ENCODE measurements around the gene CREBL2.
"Not testable (repeated sequence)": the region's sequence is repeated elsewhere in the genome, so short reads cannot be mapped to it uniquely, and the experiment has no call there.

CREBL2 gene

GRCh38 chr12:12611512-12612306 lies at the start of gene CREBL2:
TSS of gene CREBL2 (plus strand) at chr12:12611876. CDS start at chr12:12612173, 297 bp downstream.
- peak; percentile 65 to 97 (median 90) for DNase-seq

GRCh38 chr12:12562016-12562483 lies 49.6 kb upstream of the CREBL2 start:
- DNase-seq, result peak in 24 of 58 donors; percentile 5 to 66 (median 46)

DNA sequence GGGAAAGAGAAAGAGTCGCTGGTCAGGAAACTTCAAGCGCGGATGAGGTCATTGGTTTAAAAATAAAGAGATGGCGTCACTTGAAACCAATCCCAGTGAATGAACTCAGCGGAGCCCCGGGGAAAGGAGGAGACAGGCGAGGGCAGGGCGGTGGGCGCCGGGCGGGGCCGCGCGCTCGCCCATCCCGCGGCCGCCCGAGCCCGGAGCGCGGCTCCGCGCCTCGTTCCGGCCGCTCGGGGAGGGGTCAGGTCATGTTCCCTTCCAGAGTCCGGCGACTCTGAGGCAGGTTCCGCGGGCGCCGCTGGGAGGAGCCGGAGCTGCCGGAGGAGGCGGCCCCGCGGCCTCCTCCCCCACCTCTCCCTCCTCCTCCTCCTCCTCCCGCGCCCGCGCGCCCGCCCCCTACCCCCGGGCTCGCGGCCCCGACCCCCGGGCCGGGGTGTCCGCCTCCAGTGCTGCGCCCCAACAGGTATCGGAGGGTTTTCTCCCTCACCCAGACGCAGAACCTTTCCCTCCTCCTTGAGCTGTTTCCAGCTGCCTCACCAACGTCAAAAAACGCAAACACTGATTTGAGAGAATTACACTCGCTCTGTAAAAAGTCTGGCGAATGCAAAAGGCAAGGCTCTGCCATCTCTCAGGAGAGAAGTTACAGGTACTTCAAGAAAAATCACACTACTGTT lies 49.0 kb upstream of the CREBL2 start, which contains the start of gene DUSP16:
Gene DUSP16, minus strand, starts transcription at position 279 of the 677 bp plus-strand sequence. CDS start 41,765 bp downstream, outside the sequence.
- DNase-seq, result peak; percentile 38 to 97 (median 88)

GRCh38 chr12:12563290-12563928 lies 48.3 kb upstream of the CREBL2 start:
- peak in 9 of 58 donors; percentile 3 to 72 (median 40) for DNase-seq

DNA sequence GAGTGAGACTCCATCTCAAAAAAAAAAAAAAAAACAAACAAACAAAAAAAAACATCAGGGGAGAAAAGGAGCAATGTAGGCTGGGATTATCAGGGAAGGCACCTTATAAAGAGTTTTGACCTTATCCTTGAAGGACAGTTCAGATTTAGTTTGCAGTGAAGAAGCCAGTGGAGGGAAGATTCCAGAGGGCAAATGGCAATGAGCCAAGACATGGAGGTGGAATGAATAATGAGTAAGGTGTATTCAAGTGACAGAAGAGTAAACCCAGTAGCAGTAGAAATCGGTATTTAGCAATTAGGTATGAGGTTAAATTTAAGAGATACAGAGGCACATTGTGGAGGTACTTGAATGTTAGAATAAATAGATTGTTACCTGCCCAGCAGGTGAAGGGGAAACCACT lies 46.8 kb upstream of the CREBL2 start:
- no peak for DNase-seq

DNA sequence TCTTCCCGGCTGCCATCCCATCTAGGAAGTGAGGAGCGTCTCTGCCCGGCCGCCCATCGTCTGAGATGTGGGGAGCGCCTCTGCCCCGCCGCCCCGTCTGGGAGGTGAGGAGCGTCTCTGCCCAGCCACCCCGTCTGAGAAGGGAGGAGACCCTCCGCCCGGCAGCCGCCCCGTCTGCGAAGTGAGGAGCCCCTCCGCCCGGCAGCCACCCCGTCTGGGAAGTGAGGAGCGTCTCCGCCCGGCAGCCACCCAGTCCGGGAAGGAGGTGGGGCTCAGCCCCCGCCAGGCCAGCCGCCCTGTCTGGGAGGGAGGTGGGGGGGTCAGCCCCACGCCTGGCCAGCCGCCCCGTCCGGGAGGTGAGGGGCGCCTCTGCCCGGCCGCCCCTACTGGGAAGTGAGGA lies 45.7 kb upstream of the CREBL2 start:
- DNase-seq, result not testable (repeated sequence)

DNA sequence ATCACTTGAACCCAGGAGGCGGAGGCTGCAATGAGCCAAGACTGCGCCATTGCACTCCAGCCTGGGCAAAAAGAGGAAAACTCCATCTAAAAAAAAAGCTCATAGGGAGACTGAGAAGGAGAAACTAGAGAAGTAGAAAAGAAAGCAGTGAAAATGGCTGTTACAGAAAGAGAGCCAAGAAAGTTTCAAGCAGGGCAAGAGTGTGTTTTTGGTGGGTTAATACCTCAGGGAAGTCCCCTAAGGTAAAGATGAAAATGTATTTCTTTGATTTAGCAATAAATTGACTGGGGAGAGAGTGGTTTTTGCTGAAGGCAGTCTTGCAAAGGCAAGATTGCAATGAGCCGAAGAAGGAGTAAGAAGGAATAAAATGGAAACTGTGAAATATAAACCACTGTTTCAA lies 39.0 kb upstream of the CREBL2 start:
- no peak for DNase-seq

DNA sequence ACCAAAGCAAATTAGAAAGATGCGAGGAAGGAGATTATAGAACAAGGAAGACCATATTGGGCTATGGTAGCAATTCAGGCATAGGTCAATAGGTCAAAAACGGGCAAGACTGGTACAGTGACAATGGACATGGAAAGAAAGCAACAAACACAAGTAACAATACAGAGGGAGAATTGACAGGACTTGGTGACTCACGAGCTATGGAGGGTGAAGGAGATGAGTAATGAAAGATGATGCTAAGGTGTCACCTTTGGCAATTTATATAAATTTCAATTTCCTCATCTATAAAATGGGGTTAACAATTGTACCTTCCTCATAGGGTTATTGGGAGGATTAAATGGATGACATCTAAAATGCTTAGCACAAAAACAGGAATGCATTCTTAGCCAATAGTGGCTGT lies 33.9 kb upstream of the CREBL2 start:
- no peak for DNase-seq

DNA sequence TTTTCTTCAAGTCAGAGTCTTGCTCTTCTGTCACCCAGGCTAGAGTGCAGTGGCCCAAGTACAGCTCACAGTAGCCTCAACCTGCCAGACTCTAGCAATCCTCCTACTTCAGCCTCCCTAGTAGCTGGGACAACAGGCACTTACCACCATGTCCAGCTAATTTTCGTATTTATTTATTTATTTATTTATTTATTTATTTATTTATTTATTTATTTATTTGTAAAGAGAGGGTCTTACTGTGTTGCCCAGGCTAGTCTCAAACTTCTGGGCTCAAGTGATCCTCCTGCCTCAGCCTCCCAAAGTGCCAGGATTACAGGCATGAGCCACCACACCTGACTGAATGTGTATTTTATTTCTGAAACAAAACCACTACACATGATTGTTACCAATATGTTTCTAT lies 31.0 kb upstream of the CREBL2 start:
- not testable (repeated sequence) for DNase-seq

DNA sequence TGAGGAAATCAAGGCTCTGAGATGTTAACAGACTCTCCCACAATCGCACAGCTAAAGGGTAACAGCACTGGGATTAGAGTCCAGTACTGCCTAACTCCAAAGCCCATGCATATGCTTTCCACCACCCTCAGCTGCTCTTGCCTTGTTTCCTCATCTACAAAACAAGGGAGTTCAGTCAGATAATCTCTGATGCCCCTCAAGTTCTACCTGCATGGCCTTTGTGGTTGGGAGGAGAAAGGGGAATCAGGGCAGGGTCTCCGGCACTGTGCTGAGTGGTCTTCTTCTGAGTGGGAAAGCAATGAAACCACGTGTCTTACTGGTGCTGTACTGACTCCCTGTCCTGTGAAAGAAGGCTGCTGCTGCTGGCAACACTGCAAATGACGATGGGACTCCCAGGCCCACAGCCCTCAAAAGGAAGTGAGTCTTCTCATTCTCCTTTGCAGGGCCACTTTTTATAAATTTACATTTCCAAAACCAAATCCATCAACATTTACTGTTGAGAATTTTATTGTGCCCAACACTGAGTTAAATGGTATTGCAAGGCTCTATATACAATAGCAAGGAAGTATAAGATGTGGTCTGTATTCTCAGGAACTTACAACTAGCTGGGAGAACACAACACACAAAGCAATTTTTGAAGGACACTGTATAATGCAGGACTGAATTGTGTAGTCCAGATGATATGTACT lies 29.3 kb upstream of the CREBL2 start:
- DNase-seq, result no peak

DNA sequence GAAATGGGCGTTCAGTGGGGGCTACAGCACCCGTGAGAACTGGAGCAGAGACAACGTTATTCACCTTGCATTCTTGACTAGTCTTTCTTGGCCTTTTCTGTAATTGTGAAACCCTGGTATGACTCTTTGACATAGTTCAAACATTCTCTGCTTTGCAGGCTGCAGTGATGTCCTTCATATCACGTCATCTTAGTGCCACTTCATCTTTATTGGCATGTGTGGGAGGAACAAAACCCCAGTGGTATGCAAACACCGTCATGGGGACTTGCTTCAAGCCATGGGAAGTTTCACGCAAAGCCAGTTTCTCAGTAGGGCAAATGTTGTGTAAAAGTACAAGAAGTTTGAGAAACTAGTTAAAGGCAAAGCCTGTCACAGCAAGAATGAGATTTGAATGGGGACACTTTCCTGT lies 28.8 kb upstream of the CREBL2 start:
- no peak for DNase-seq

- DNase-seq, result no peak
These were observed 28.0 kb upstream of the CREBL2 start for GRCh38 chr12:12583510-12584178.

DNA sequence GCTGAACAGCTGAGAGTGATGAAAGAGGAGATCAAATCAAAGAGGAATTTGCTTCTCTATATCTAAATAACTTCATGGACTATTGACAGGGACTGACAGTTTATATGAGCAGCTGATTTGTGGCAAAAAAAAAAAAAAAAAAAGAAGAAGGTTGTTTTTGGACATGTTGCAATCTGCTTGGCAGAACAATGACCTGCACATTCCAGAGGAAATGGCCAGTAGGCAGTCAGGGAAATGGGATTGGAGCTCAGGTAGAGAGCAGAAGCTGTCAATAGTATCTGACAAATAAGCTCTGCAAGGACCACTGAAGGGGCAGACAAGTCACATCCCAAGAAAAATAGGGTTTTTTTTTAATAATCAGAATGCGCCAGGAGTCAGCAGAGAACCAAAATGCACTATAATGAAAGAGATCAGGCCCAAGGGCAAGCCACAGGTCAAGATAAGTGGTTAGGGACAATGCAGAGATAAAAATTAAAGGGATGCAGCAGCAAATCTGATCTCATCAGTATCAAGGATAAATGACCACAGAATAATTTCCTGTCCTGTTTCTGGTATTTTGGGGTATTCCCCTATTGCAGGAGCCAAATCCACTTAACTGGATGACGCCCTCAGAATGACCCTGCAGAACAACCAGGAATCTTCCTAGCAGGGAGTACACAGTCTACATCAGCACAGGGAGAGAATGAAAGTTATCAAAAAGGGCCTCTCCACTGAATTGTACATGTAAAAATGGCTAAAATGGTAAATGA lies 26.4 kb upstream of the CREBL2 start:
- DNase-seq, result no peak

GRCh38 chr12:12586879-12587675 lies 24.6 kb upstream of the CREBL2 start:
- DNase-seq, result no peak

DNA sequence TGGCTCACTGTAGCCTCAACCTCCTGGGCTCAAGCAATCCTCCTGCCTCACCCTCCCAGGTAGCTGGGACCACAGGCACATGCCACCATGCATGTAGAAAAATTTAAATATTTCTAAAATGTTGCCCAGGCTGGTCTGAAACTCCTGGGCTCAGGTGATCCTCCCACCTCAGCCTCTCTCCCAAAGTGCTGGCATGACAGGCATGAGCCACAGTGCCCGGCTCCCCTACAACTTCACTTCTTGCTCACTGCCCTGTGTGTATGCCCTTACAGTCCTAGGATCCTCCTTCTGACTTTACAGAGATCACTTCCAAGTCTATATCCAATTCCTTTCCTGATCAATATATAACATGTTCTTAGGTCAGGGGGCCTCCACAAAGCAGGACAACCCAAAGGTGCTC lies 23.8 kb upstream of the CREBL2 start:
- no peak for DNase-seq

GRCh38 chr12:12588436-12588835 lies 23.2 kb upstream of the CREBL2 start:
- DNase-seq, result not testable (repeated sequence)

DNA sequence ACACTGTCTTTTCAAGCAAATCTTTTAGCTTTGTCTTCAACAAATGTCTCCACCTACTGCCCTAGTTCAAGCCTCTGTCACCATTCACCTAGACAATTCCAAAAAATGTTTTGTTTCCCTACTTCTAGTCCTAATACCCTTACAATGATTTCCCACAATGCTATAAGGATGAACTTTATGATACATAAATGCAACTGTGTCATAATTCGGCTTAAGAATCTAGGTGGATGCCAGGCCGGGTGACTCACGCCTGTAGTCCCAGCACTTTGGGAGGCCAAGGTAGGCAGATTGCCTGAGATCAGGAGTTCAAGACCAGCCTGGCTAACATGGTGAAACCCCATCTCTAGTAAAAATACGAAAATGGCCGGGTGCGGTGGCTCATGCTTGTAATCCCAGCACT lies 20.7 kb upstream of the CREBL2 start:
- no peak for DNase-seq

DNA sequence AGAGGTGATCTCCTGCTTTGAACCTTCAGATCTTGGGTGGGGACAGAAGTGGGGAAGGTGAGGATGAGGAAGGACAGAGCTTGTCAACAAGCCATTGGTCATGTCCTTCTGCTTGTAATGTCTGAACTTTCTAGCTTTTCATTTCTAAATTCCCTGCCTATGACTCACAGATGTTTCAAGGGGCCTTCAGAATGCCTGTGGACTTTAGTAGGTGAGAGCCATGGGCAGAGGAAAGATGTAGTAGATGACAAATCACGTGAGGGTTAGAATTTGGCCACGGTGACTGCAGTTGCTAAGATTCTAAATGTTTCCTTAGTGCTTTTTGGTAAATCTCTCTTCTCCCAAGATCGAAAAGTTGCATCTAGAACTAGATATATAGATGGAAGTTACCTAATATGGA lies 18.7 kb upstream of the CREBL2 start:
- no peak for DNase-seq

GRCh38 chr12:12595929-12596328 lies 15.7 kb upstream of the CREBL2 start:
- not testable (repeated sequence) for DNase-seq

Data from anterior cingulate cortex (tissue), 58 donors.